ENCODE measurements around the gene GNG2. TPM values are rescaled to one million over a fixed set of nuclear protein-coding genes. Genes with fewer than 3 reads are reported as not detected.

The GNG2 gene
- total and polyA plus RNA-seq, 10 of the 15 experiments (the other 5 are each of a cell fraction or from before 2014, with no cell fraction given): 31.6 to 114 (median 66.4) TPM

- H3K4me2 ChIP-seq (ENCODE audit: control insufficient read depth, insufficient read depth): no peak overlapping the region
- ATAC-seq: no peak
- intact Hi-C loops (cut with micrococcal nuclease; ENCODE audit: unreplicated experiment) (no loop called here), in situ Hi-C loops (cut with MboI) (no loop called here)
- no peak overlapping the region for H2AFZ ChIP-seq (ENCODE audit: control insufficient read depth, low read depth, low read length)
- no peaks in the 10 kb centered on the region for H3K9me3 ChIP-seq (replicated peaks; ENCODE audit: control insufficient read depth, insufficient read depth, low read length)
- H3K9ac ChIP-seq (ENCODE audit: control insufficient read depth, insufficient read depth, low read length): no peak overlapping the region
- no peaks in the 10 kb centered on the region for H3K27me3 ChIP-seq (replicated peaks in 1 of 2; ENCODE audit: control insufficient read depth in 2 of 2, insufficient read depth in 2 of 2, low read length in 1 of 2)
- ChIA-PET CTCF (interaction anchor here (1.0 to 4.3 kb wide), 3 partner anchors 12 to 64 kb away, joined by 3 to 24 read pairs (median 5); no protein-coding TSS in a partner anchor), SMC1A (ENCODE audit: uncharacterized antibody, unreplicated experiment) (interaction anchor here (6.1 kb wide), 1 partner anchor 13 kb away, joined by 33 read pairs; no protein-coding TSS in a partner anchor), POLR2A (no interaction called here), RAD21 (ENCODE audit: unreplicated experiment) (no interaction called here)
- 97% methylated on average over 1 of the region's 1 CpG for WGBS (ENCODE audit: insufficient coverage, insufficient replicate concordance, low lambda C conversion rate, missing lambda C conversion rate)
- no peaks in the 10 kb centered on the region for H3K4me1 ChIP-seq (ENCODE audit: control insufficient read depth, insufficient read depth, low read length)
- TF ChIP-seq ZNF384 (IDR thresholded peaks at IDR 0.05; ENCODE audit: borderline replicate concordance, low read depth, low read length) (no peak), KAT2A (conservative IDR thresholded peaks at IDR 0.05; ENCODE audit: control insufficient read depth, low read depth, low read length) (no peak), ZBTB11 (CRISPR knock-in tag; IDR thresholded peaks at IDR 0.05) (no peak), POU2F2 (IDR thresholded peaks at IDR 0.05; ENCODE audit: borderline replicate concordance, low read depth, low read length) (no peak), POLR2AphosphoS5 (IDR thresholded peaks at IDR 0.05; ENCODE audit: low read length) (no peak), RFX5 (IDR thresholded peaks at IDR 0.05; ENCODE audit: low read depth, low read length) (no peak), EGR1 (IDR thresholded peaks at IDR 0.05; ENCODE audit: borderline replicate concordance in 1 of 2, low read depth in 2 of 2, low read length in 2 of 2) (no peak), MTA2 (IDR thresholded peaks at IDR 0.05; ENCODE audit: low read depth) (no peak), TARDBP (IDR thresholded peaks at IDR 0.05; ENCODE audit: borderline replicate concordance) (no peak), ZZZ3 (IDR thresholded peaks at IDR 0.05; ENCODE audit: control insufficient read depth, insufficient read length, low read depth) (no peak), NRF1 (conservative IDR thresholded peaks at IDR 0.05; ENCODE audit: low read depth, low read length) (no peak), TCF12 (IDR thresholded peaks at IDR 0.05; ENCODE audit: low read depth, low read length) (no peak), YY1 (IDR thresholded peaks at IDR 0.05; ENCODE audit: low read depth, low read length) (no peak), ATF2 (IDR thresholded peaks at IDR 0.05; ENCODE audit: low read length) (no peak), GABPA (IDR thresholded peaks at IDR 0.05; ENCODE audit: low read depth) (no peak), PAX5 (IDR thresholded peaks at IDR 0.05; ENCODE audit: borderline replicate concordance, low read depth, low read length) (no peak), ZBTB33 (IDR thresholded peaks at IDR 0.05) (no peak)
- peaks cover 18 to 48% of the 10 kb centered on the region in 2 experiments for H3K36me3 ChIP-seq (ENCODE audit: control insufficient read depth in 2 of 2, insufficient read depth in 2 of 2, low read length in 1 of 2)
- peak; percentile 13 for FAIRE-seq
- BruUV-seq (replicated peaks): no TSS peak
- DNase-seq (ENCODE audit: low read depth, low spot score): no peak
- H3K4me3 ChIP-seq: no peak overlapping the region
- H3K27ac ChIP-seq (ENCODE audit: control insufficient read depth, insufficient read depth): no peak overlapping the region
- H4K20me1 ChIP-seq (ENCODE audit: control insufficient read depth, insufficient read depth): no peaks in the 10 kb centered on the region; the same call in 1 of the 2 replicates
- no peaks in the 10 kb centered on the region for H3K79me2 ChIP-seq (ENCODE audit: control insufficient read depth, insufficient read depth, low read length)
These were observed 147.2 kb downstream of the GNG2 start for GRCh38 chr14:52007637-52008036.
